ENCODE results near the gene PROSER3.

DNA sequence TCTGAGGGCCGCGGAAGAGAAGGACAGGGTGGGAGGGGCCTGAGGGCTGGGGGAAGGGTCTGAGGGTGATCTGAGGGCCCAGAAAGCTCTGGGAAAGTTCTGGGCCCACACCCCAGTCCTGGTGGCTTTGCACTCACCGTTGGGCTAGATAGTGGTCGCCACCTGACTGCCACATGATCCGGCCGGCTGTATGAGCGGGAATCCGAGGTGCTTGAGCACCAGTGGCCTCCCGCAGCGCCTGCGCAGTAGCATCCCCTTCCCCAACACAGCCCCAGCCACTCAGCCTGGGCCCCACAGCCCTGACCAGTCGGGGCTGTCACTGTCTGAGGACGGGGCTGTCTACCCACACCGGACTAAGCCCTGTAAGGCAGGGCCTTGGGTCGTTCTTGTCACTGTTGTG lies 39.7 kb downstream of the PROSER3 start:
- TF ChIP-seq TOX (CRISPR knock-in tag; IDR thresholded peaks at IDR 0.05; ENCODE audit: borderline replicate concordance), result no peak
- TF ChIP-seq, protein P1, sequence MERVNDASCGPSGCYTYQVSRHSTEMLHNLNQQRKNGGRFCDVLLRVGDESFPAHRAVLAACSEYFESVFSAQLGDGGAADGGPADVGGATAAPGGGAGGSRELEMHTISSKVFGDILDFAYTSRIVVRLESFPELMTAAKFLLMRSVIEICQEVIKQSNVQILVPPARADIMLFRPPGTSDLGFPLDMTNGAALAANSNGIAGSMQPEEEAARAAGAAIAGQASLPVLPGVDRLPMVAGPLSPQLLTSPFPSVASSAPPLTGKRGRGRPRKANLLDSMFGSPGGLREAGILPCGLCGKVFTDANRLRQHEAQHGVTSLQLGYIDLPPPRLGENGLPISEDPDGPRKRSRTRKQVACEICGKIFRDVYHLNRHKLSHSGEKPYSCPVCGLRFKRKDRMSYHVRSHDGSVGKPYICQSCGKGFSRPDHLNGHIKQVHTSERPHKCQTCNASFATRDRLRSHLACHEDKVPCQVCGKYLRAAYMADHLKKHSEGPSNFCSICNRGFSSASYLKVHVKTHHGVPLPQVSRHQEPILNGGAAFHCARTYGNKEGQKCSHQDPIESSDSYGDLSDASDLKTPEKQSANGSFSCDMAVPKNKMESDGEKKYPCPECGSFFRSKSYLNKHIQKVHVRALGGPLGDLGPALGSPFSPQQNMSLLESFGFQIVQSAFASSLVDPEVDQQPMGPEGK (CRISPR knock-in tag; IDR thresholded peaks at IDR 0.05; ENCODE audit: borderline replicate concordance), result no peak

Data from SK-N-SH treated with all-trans-retinoic acid at 6 μM for 48 hours (cell line).